Stomach (tissue), 4 donors: ENCODE results near the gene TAF12.

Experiments
- POLR2A ChIP-seq, 4 donors: fragments of 450-650 bp; IDR thresholded peaks; one replicate each; pipeline ENCODE4 v1.6.1; 2016; ENCODE audit warnings: antibody characterized with exemption in 4 of 4, control low read depth in 2 of 4, mild to moderate bottlenecking in 1 of 4, moderate library complexity in 1 of 4
- POLR2AphosphoS5 ChIP-seq, 3 donors: sonication (generic); formaldehyde crosslinking; IDR thresholded peaks; one replicate each; pipeline ENCODE4 v1.6.1; 2016; ENCODE audit warnings: antibody characterized with exemption in 3 of 3

- TF ChIP-seq POLR2A (IDR thresholded peaks at IDR 0.05) (peak in 3 of 4 donors; percentile 33 to 100 (median 100)), POLR2AphosphoS5 (IDR thresholded peaks at IDR 0.05) (peak; percentile 99 to 100 (median 100))
Measured at GRCh38 chr1:28648474-28649198, 5.8 kb upstream of the TAF12 start, which contains the start of gene RNU11.
